Measurements from ENCODE around the gene EOMES.

The EOMES gene

GRCh38 chr3:27720899-27721716, 1.0 kb downstream of the EOMES start:
- peak; percentile 73 for DNase-seq (ENCODE audit: low spot score)

GRCh38 chr3:27719314-27720003, 2.7 kb downstream of the EOMES start:
- no peak for DNase-seq (ENCODE audit: low spot score)

- DNase-seq (ENCODE audit: low spot score): no peak
These were observed 3.7 kb downstream of the EOMES start for GRCh38 chr3:27718459-27718858.

GRCh38 chr3:27717200-27717852, 4.8 kb downstream of the EOMES start:
- no peak for DNase-seq (ENCODE audit: low spot score)

GRCh38 chr3:27716309-27716708, 5.8 kb downstream of the EOMES start:
- DNase-seq (ENCODE audit: low spot score): no peak

GRCh38 chr3:27715863-27716262, 6.3 kb downstream of the EOMES start:
- no peak for DNase-seq (ENCODE audit: low spot score)

GRCh38 chr3:27715454-27715806, 6.7 kb downstream of the EOMES start:
- DNase-seq (ENCODE audit: low spot score): no peak

GRCh38 chr3:27714692-27715453, 7.2 kb downstream of the EOMES start:
- DNase-seq (ENCODE audit: low spot score): peak; percentile 79

- DNase-seq (ENCODE audit: low spot score): no peak
These were observed 8.0 kb downstream of the EOMES start for GRCh38 chr3:27714146-27714526.

- peak; percentile 66 for DNase-seq (ENCODE audit: low spot score)
These were observed 8.5 kb downstream of the EOMES start for GRCh38 chr3:27713435-27714145.

- DNase-seq (ENCODE audit: low spot score): no peak
These were observed 9.1 kb downstream of the EOMES start for GRCh38 chr3:27713078-27713423.

- DNase-seq (ENCODE audit: low spot score): peak; percentile 96
These were observed 9.7 kb downstream of the EOMES start for GRCh38 chr3:27712136-27713077.

- DNase-seq (ENCODE audit: low spot score): no peak
These were observed 13.9 kb downstream of the EOMES start for GRCh38 chr3:27708250-27708649.

GRCh38 chr3:27699067-27699466, 23.1 kb downstream of the EOMES start:
- DNase-seq (ENCODE audit: low spot score): no peak

- DNase-seq (ENCODE audit: low spot score): no peak
These were observed 25.2 kb downstream of the EOMES start for GRCh38 chr3:27696906-27697305.

- DNase-seq (ENCODE audit: low spot score): no peak
These were observed 26.5 kb downstream of the EOMES start for GRCh38 chr3:27695636-27696035.

- DNase-seq (ENCODE audit: low spot score): no peak
These were observed 34.1 kb downstream of the EOMES start for GRCh38 chr3:27688053-27688452.

GRCh38 chr3:27686642-27687041, 35.5 kb downstream of the EOMES start:
- DNase-seq (ENCODE audit: low spot score): no peak

GRCh38 chr3:27685474-27685873, 36.6 kb downstream of the EOMES start:
- no peak for DNase-seq (ENCODE audit: low spot score)

GRCh38 chr3:27684302-27684701, 37.8 kb downstream of the EOMES start:
- DNase-seq (ENCODE audit: low spot score): no peak
